Body of pancreas (tissue), 4 donors: Measurements from ENCODE around the gene CKAP2.
A peak's percentile ranks its signal among the peaks of the same experiment; 100 is the strongest.

ENCODE experiments used
- POLR2A ChIP-seq, 3 donors: fragments of 450-650 bp; IDR thresholded peaks; one replicate each; pipeline ENCODE4 v1.6.1; 2016; ENCODE audit warnings: antibody characterized with exemption in 3 of 3, mild to moderate bottlenecking in 2 of 3
- TF ChIP-seq, protein P1 (sequence below), 7 experiments: fragments of 450-650 bp in 4 of 7; fragments of 200-600 bp in 3 of 7; sonication (generic) in 3 of 7; IDR thresholded peaks; one replicate each; pipeline ENCODE4 v1.5.1; 2016 to 2019; ENCODE audit warnings: antibody characterized with exemption in 7 of 7

DNA sequence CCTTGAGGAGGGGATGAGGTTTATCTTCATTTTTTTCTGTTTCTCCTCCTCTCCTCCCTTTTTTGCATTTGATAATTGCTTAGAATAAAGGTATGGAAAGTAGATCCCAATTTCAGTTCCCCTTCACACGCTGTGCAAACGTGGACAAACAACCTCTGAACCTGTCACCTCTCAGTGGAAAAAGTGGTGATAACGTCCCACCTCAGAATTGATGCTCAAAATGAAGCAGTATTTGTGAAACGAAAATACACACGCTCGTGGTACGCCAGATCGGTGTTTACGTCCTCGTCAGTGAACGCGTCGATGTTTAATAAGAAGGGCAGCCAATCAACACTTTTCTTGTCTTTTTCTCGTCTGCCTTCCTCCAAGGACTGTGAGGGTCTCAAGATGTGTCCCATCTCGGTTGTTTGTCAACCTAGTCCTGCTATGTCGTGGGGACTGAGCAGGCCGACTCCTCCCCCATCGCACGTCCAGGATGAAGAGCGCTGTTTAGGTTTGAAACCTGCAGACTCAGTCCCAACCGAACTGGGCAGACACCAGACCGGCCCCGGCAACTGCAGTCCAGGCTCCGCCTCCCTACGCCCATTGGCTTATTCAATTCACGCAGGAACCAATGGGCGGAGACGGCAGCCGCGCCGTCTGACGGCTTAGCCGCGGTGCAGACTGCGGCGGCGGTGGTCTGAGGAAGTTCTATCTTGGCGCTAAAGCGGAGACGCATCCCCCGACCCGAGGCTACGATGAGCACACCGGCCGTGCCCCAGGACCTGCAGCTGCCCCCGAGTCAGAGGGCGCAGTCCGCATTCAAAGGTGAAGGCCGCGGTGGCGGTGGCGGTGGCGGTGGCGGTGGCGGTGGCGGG is at the start of gene CKAP2:
- peak; percentile 31 to 80 (median 75) for TF ChIP-seq POLR2A (IDR thresholded peaks at IDR 0.05)
- TF ChIP-seq, protein P1, sequence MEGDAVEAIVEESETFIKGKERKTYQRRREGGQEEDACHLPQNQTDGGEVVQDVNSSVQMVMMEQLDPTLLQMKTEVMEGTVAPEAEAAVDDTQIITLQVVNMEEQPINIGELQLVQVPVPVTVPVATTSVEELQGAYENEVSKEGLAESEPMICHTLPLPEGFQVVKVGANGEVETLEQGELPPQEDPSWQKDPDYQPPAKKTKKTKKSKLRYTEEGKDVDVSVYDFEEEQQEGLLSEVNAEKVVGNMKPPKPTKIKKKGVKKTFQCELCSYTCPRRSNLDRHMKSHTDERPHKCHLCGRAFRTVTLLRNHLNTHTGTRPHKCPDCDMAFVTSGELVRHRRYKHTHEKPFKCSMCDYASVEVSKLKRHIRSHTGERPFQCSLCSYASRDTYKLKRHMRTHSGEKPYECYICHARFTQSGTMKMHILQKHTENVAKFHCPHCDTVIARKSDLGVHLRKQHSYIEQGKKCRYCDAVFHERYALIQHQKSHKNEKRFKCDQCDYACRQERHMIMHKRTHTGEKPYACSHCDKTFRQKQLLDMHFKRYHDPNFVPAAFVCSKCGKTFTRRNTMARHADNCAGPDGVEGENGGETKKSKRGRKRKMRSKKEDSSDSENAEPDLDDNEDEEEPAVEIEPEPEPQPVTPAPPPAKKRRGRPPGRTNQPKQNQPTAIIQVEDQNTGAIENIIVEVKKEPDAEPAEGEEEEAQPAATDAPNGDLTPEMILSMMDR (IDR thresholded peaks at IDR 0.05), result no peak
